H9 (cell line): Measurements from ENCODE around the gene JADE2. TPM values are rescaled to one million over a fixed set of nuclear protein-coding genes. Genes with fewer than 3 reads are reported as not detected.

Experiments used
- DNase-seq: peaks from one replicate; pipeline ENCODE4 v3.0.0-alpha.2; 2017
- H2AFZ ChIP-seq: one replicate; pipeline ENCODE4 v1.6.1; 2013; ENCODE audit warnings: mild to moderate bottlenecking, low read length, control low read depth, moderate library complexity
- H2AK5ac ChIP-seq: 2 replicates; pipeline ENCODE4 v1.6.1; 2013; ENCODE audit warnings: low read length, control low read depth, mixed read lengths; ENCODE audit not compliant: insufficient read length
- H2BK120ac ChIP-seq: one replicate; pipeline ENCODE4 v1.6.1; 2013; ENCODE audit warnings: low read depth, mild to moderate bottlenecking, low read length, control low read depth, inconsistent platforms; ENCODE audit not compliant: poor library complexity, severe bottlenecking
- H2BK12ac ChIP-seq: 2 replicates; pipeline ENCODE4 v1.6.1; 2013; ENCODE audit warnings: low read length, control low read depth, mixed read lengths, low read depth; ENCODE audit not compliant: insufficient read length
- H2BK15ac ChIP-seq: 2 replicates; pipeline ENCODE4 v1.6.1; 2013; ENCODE audit warnings: low read depth, low read length, control low read depth
- H2BK20ac ChIP-seq: one replicate; pipeline ENCODE4 v1.6.1; 2013; ENCODE audit warnings: low read depth, mild to moderate bottlenecking, low read length, control low read depth, inconsistent platforms; ENCODE audit not compliant: poor library complexity, severe bottlenecking
- H2BK5ac ChIP-seq: 2 replicates; pipeline ENCODE4 v1.6.1; 2013; ENCODE audit warnings: low read length, control low read depth, mixed read lengths; ENCODE audit not compliant: insufficient read length
- H3K14ac ChIP-seq: 2 replicates; pipeline ENCODE4 v1.6.1; 2013; ENCODE audit warnings: low read length, control low read depth; ENCODE audit not compliant: insufficient read depth
- H3K18ac ChIP-seq: 2 replicates; pipeline ENCODE4 v1.6.1; 2013; ENCODE audit warnings: low read depth, mild to moderate bottlenecking, mixed read lengths, low read length, control low read depth; ENCODE audit not compliant: insufficient read length
- H3K23ac ChIP-seq: 2 replicates; pipeline ENCODE4 v1.6.1; 2013; ENCODE audit warnings: low read length, control low read depth, mixed read lengths, low read depth; ENCODE audit not compliant: insufficient read length
- H3K23me2 ChIP-seq: 2 replicates; pipeline ENCODE4 v1.6.1; 2013; ENCODE audit warnings: low read depth, mild to moderate bottlenecking, mixed read lengths, low read length, control low read depth; ENCODE audit not compliant: insufficient read length, poor library complexity, severe bottlenecking
- H3K27ac ChIP-seq: 2 replicates; pipeline ENCODE4 v1.5.1; 2013; ENCODE audit warnings: low read length, control low read depth, mixed read lengths, low read depth; ENCODE audit not compliant: insufficient read length
- H3K27me3 ChIP-seq: 2 replicates; pipeline ENCODE4 v1.6.1; 2013; ENCODE audit warnings: low read length, control low read depth, inconsistent platforms; ENCODE audit not compliant: insufficient read depth
- H3K4ac ChIP-seq: 2 replicates; pipeline ENCODE4 v1.6.1; 2013; ENCODE audit warnings: low read depth, mild to moderate bottlenecking, control low read depth, inconsistent platforms, low read length, moderate library complexity
- H3K4me1 ChIP-seq: 2 replicates; pipeline ENCODE4 v1.6.1; 2013; ENCODE audit warnings: low read length, control low read depth, inconsistent platforms; ENCODE audit not compliant: insufficient read depth
- H3K4me2 ChIP-seq: 2 replicates; pipeline ENCODE4 v1.6.1; 2013; ENCODE audit warnings: low read length, control low read depth, mixed read lengths; ENCODE audit not compliant: insufficient read length, insufficient read depth
- H3K56ac ChIP-seq: 2 replicates; pipeline ENCODE4 v1.6.1; 2013; ENCODE audit warnings: low read depth, mild to moderate bottlenecking, mixed read lengths, low read length, control low read depth; ENCODE audit not compliant: insufficient read length
- H3K79me1 ChIP-seq: 2 replicates; pipeline ENCODE4 v1.6.1; 2013; ENCODE audit warnings: low read depth, mild to moderate bottlenecking, moderate library complexity, low read length, control low read depth, inconsistent platforms; ENCODE audit not compliant: insufficient read depth, poor library complexity, severe bottlenecking
- H3K79me2 ChIP-seq: 2 replicates; pipeline ENCODE4 v1.6.1; 2013; ENCODE audit warnings: low read length, control low read depth, inconsistent platforms; ENCODE audit not compliant: insufficient read depth
- H3K9ac ChIP-seq: 2 replicates; pipeline ENCODE4 v1.6.1; 2013; ENCODE audit warnings: low read length, control low read depth, mixed read lengths; ENCODE audit not compliant: insufficient read length; ENCODE audit errors: extremely low read depth
- H3K9me3 ChIP-seq: one replicate; pipeline ENCODE4 v1.6.1; 2013; ENCODE audit warnings: low read depth, low read length, inconsistent platforms; ENCODE audit not compliant: control insufficient read depth
- H3T11ph ChIP-seq: one replicate; pipeline ENCODE4 v1.6.1; 2013; ENCODE audit warnings: mild to moderate bottlenecking, low read length, control low read depth, inconsistent platforms
- H4K20me1 ChIP-seq: one replicate; pipeline ENCODE4 v1.6.1; 2013; ENCODE audit not compliant: control insufficient read depth, insufficient read length, insufficient read depth
- H4K5ac ChIP-seq: 2 replicates; pipeline ENCODE4 v1.6.1; 2013; ENCODE audit warnings: low read depth, mild to moderate bottlenecking, mixed read lengths, low read length, control low read depth; ENCODE audit not compliant: insufficient read length
- H4K8ac ChIP-seq: replicated peaks from 2 replicates; pipeline ENCODE4 v1.6.1; 2013; ENCODE audit warnings: low read length, control low read depth, mixed read lengths, low read depth; ENCODE audit not compliant: insufficient read length
- H4K91ac ChIP-seq: 2 replicates; pipeline ENCODE4 v1.6.1; 2013; ENCODE audit warnings: low read depth, mild to moderate bottlenecking, moderate library complexity, mixed read lengths, low read length, control low read depth; ENCODE audit not compliant: insufficient read length
- H3K27ac Mint-ChIP-seq, 3 experiments: 2 replicates in 2 of 3; 3 replicates in 1 of 3; pipeline ENCODE4 v1.8.0; 2020 to 2021; ENCODE audit warnings: mixed read lengths in 3 of 3, mild to moderate bottlenecking in 1 of 3, moderate library complexity in 1 of 3
- H3K27me3 Mint-ChIP-seq: 2 replicates; pipeline ENCODE4 v1.8.0; 2021; ENCODE audit warnings: low read depth, mild to moderate bottlenecking, moderate library complexity, mixed read lengths
- H3K36me3 Mint-ChIP-seq, 3 experiments: 2 replicates in 2 of 3; 3 replicates in 1 of 3; pipeline ENCODE4 v1.8.0; 2020 to 2021; ENCODE audit warnings: low read depth in 3 of 3, mixed read lengths in 3 of 3; ENCODE audit not compliant: insufficient read depth in 1 of 3
- H3K4me1 Mint-ChIP-seq, 2 experiments: 2 replicates each; pipeline ENCODE4 v1.8.0; 2020; ENCODE audit warnings: mixed read lengths in 2 of 2
- H3K4me3 Mint-ChIP-seq, 2 experiments: 2 replicates in 1 of 2; 3 replicates in 1 of 2; pipeline ENCODE4 v1.8.0; 2020 to 2021; ENCODE audit warnings: mild to moderate bottlenecking in 2 of 2, mixed read lengths in 2 of 2, moderate library complexity in 1 of 2
- H3K9me3 Mint-ChIP-seq, 2 experiments: 2 replicates in 1 of 2; 3 replicates in 1 of 2; pipeline ENCODE4 v1.8.0; 2020; ENCODE audit warnings: mild to moderate bottlenecking in 2 of 2, mixed read lengths in 2 of 2, moderate library complexity in 1 of 2
- WGBS: extraction: QIAGEN DNeasy Blood & Tissue Kit; methylation state at CpG from one replicate; pipeline ENCODE4 v1.1.7; 2013; ENCODE audit warnings: missing lambda C conversion rate, low lambda C conversion rate, mixed read lengths; ENCODE audit not compliant: insufficient read length; ENCODE audit errors: extremely low coverage; 5-methylcytosine and 5-hydroxymethylcytosine counted together
- total RNA-seq: library from RNA; stranded (reverse); gene quantifications from 2 replicates; pipeline ENCODE4 v1.2.1, GENCODE V29; 2021
- TF ChIP-seq, protein P1 (sequence below): fragments of 200-600 bp; sonication (generic); conservative IDR thresholded peaks from 3 replicates; pipeline ENCODE4 v1.8.0; 2021; ENCODE audit warnings: antibody characterized with exemption, mild to moderate bottlenecking

The JADE2 gene
- total RNA-seq, 1 experiment from 2014 or later: 99.7 TPM

DNA sequence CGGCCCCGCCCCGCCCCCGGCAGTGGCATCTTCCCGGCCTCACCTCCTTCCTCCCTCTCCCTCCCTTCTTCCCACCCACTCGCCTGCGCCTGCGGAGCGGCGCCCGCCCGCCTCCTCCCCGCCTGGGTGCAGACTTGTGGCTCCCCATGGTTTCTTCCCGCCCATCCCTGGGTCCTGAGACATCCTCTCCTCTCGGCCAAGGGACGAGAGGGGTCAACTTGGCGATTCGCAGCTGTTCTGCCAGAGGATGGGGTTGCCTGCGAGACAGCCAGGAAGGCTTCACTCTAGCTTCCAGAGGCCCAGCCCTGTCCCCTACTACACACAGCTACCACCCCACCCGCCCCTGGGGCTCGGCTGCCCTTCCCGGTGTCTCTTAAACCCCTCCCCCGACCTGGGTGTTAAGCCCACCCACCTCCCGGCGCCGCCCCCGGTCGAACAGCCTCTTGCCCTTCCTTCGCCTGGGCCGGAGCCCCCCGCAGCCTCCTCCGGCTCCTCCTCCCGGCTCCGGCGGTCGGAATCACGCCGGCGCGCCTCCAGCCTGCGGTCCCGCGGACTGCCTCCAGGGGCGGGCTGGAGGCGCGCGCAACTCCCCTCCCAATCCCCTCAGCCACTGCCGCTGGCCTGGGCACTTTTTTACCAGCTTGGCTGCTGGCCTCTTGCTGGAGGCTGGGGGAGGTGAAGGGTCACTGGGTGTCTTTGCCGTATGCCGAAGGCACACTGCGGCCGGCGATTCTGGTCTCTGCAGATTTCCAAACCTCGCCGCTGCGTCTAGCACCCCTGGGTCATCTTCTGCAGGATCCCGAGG is 1.9 kb downstream of the JADE2 start:
- H3K23ac ChIP-seq: no peak overlapping the region
- peaks cover 2% of the 10 kb centered on the region; the same call in 1 of the 2 replicates for H3K4me1 ChIP-seq
- WGBS: no CpG with 5 or more reads among the region's 57 CpGs
- no peak overlapping the region for H3K56ac ChIP-seq
- TF ChIP-seq, protein P1, sequence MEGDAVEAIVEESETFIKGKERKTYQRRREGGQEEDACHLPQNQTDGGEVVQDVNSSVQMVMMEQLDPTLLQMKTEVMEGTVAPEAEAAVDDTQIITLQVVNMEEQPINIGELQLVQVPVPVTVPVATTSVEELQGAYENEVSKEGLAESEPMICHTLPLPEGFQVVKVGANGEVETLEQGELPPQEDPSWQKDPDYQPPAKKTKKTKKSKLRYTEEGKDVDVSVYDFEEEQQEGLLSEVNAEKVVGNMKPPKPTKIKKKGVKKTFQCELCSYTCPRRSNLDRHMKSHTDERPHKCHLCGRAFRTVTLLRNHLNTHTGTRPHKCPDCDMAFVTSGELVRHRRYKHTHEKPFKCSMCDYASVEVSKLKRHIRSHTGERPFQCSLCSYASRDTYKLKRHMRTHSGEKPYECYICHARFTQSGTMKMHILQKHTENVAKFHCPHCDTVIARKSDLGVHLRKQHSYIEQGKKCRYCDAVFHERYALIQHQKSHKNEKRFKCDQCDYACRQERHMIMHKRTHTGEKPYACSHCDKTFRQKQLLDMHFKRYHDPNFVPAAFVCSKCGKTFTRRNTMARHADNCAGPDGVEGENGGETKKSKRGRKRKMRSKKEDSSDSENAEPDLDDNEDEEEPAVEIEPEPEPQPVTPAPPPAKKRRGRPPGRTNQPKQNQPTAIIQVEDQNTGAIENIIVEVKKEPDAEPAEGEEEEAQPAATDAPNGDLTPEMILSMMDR: peak; percentile 80
- no peaks in the 10 kb centered on the region for H4K20me1 ChIP-seq
- H2BK5ac ChIP-seq: no peak overlapping the region
- H3K79me2 ChIP-seq: peaks cover 30% of the 10 kb centered on the region; the same call in 1 of the 2 replicates
- peak overlapping the region; percentile 44 for H3K27ac ChIP-seq
- Mint-ChIP-seq H3K27ac (peak overlapping the region; percentile 94 to 97 (median 97); a peak in 5 of 7 replicates), H3K9me3 (no peaks in the 10 kb centered on the region; a peak in 1 of 5 replicates), H3K36me3 (peaks cover 0 to 7% (median 0%) of the 10 kb centered on the region in 3 experiments; a peak in 3 of 7 replicates), H3K27me3 (no peaks in the 10 kb centered on the region), H3K4me3 (peak overlapping the region; percentile 97 to 99), H3K4me1 (peaks cover 47 to 50% of the 10 kb centered on the region in 2 experiments)
- H3K9me3 ChIP-seq: no peaks in the 10 kb centered on the region
- peak overlapping the region; percentile 37 for H3K9ac ChIP-seq
- no peak overlapping the region for H2AK5ac ChIP-seq
- no peak overlapping the region for H4K8ac ChIP-seq
- peak overlapping the region; percentile 7 for H2BK12ac ChIP-seq
- H3K23me2 ChIP-seq: peaks cover 18% of the 10 kb centered on the region
- peak overlapping the region; percentile 76 for H3K18ac ChIP-seq
- no peak overlapping the region for H2AFZ ChIP-seq
- no peak overlapping the region for H4K91ac ChIP-seq
- peaks cover 7% of the 10 kb centered on the region for H3K79me1 ChIP-seq
- peak; percentile 97 for DNase-seq
- H2BK120ac ChIP-seq: no peak overlapping the region
- no peak overlapping the region for H3K4ac ChIP-seq
- H3K27me3 ChIP-seq: no peaks in the 10 kb centered on the region
- H4K5ac ChIP-seq: no peak overlapping the region
- H3T11ph ChIP-seq: no peak overlapping the region
- H3K4me2 ChIP-seq: peak overlapping the region; percentile 81
- no peak overlapping the region for H2BK15ac ChIP-seq
- peak overlapping the region; percentile 45; the same call in 1 of the 2 replicates for H3K14ac ChIP-seq
- no peak overlapping the region for H2BK20ac ChIP-seq
